GM18508 (cell line): ENCODE results near the gene SLC35C1.
"Not testable (repeated sequence)": the region's sequence is repeated elsewhere in the genome, so short reads cannot be mapped to it uniquely, and the experiment has no call there.

Experiments used
- ATAC-seq: cut with Tn5 transposase; IDR thresholded peaks from one replicate; pipeline ENCODE4 v1.9.1; 2021; ENCODE audit warnings: moderate number of reproducible peaks; ENCODE audit not compliant: insufficient read depth, unreplicated experiment

Gene SLC35C1

GRCh38 chr11:45786272-45786671 lies 18.7 kb upstream of the SLC35C1 start:
- ATAC-seq, result no peak

GRCh38 chr11:45788887-45789286 lies 16.1 kb upstream of the SLC35C1 start:
- no peak for ATAC-seq

GRCh38 chr11:45791524-45791923 lies 13.4 kb upstream of the SLC35C1 start:
- no peak for ATAC-seq

DNA sequence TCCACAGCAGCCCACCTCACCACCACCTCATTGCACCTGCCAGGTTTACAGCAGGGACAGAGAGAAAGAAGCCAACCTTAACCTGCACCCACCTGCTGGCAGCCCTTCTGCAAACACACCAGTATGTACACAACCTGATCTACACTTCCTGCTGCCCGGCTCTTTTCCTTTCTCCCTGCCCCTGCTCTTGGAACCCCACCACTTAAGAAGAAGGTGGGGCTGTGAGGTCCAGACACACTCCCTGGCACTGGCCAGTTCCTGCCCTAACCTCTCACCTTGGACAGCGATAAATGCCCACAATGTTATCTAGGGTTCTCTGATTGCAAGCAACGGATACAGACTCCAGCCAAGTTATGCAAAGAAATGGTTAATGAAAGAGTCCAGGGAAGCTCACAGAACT lies 10.8 kb upstream of the SLC35C1 start:
- ATAC-seq, result no peak

GRCh38 chr11:45795379-45795778 lies 9.6 kb upstream of the SLC35C1 start:
- no peak for ATAC-seq

- no peak for ATAC-seq
Measured at GRCh38 chr11:45796461-45796861, 8.5 kb upstream of the SLC35C1 start.

- no peak for ATAC-seq
Measured at GRCh38 chr11:45798793-45799441, 6.0 kb upstream of the SLC35C1 start.

- no peak for ATAC-seq
Measured at GRCh38 chr11:45799562-45799961, 5.4 kb upstream of the SLC35C1 start.

DNA sequence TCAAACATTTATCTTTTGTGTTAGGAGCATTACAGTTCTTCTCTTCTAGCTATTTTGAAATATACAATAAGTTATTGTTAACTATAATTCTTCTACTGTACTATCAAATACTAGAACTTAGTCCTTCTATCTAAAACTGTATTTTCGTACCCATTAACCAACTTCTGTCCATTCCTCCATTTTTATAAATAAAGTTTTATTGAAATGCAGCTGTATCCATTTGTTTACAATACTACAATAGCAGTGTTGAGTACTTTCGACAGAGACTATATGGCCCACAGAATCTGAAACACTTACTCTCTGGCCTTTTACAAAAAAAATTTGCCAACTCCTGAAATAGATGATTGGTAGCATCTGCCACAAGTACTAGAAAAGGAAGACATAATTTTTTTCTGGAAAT lies 4.7 kb upstream of the SLC35C1 start:
- no peak for ATAC-seq

DNA sequence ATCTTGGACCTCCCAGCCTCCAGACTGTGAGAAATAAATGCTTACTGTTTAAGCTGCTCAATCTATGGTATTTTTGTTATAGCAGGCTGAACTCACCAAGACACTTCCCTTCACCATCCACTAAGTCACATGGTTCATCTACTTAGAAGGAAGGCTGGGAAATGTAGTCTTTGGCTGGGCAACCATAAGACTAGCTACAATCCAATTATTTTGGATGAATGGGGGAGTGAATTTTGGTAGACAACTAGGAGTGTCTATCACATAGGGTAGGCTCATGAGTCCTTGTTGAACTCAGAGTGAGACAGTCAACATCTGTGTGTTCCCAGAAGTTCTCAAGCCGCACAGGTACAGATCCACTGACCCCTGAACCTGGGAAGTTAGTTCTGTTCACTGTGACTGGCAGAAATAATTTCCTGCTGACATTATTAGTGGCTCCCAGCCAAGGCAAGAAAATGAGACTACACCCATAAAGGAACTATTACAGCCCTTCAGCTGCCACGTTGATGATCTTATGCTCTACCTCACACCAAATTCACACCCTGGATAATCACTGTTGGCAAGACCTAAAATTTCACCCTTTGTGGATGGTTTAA lies 3.1 kb upstream of the SLC35C1 start:
- ATAC-seq, result no peak

DNA sequence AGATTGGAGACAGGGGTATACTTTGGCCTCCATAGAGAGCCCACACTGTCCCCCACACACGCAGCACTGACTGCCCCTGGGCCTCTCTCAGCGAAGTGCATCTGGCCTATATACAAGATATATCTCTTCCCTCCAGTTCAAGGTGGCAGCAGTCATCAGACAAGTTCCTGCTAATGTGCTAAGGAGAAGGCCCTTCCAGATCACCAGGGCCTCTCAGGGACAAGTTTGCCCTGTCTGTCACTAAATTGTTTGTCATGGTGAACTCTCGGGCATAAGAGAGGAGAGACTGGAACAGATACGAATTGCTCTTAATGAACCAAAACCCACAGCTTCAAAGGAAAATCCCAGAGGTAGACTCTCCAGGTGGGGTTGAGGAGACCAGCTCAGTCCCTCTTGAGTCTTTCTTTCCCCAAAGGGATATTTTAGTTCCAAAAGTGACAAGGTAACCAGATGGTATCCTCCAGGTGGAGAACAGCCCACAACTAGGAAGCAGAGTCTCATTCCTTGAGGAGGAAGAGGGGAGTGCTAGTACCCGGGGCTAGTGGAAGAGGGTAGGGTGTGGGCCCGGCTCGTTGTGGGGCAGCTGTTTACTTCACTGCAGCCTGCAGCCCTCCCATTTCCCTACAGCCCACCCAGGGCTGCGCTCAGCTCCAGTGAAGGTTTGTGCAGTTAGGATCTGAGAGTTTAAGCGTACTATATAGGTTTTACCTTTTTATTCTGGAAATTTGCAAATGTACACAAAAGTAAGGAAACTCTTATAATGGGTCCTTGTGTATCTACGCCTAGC lies 2.2 kb upstream of the SLC35C1 start:
- no peak for ATAC-seq

DNA sequence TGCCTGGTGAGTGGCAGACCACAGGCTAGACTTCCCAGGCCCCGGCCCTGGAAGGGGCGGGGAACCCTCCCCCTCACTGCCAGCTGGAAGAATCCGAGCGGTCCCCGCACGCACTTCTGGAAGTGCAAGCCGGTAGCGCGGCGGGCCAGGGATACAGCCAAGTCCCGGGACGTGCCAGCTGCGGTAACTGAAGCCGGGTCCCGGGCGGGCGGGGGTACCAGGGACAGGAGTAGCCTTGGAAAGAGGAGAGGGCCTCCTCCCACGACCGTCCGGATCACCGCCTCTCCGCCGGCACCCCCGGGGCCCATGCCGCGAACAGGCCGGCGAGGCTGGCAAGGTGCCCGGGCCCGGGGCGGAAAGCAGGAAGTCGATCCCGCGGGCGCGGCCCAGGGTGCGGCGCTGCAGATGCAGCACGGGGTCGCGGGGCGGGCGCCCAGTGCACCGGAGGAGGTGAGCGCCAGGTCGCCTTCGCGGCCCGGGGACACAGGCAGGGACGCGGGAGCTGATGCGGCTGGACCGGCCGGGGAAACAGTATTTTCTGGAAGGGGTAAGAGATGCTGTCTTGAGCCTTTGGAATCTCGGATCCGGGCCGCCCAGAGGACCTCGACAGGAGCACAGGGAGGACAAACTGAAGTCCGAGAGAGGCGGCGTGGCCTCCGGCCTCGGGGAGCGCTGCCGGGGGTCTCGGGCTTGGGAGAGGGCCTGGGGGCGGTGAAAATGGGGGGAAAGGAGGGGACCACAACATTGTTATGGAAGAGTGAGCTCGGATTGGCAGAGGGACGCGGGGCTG lies 783 bp upstream of the SLC35C1 start:
- ATAC-seq, result no peak

GRCh38 chr11:45805305-45806071 lies 539 bp downstream of the SLC35C1 start:
- ATAC-seq, result no peak

- no peak for ATAC-seq
Measured at GRCh38 chr11:45806072-45806933, 1.4 kb downstream of the SLC35C1 start.

- no peak for ATAC-seq
Measured at GRCh38 chr11:45806937-45807791, 2.2 kb downstream of the SLC35C1 start.

DNA sequence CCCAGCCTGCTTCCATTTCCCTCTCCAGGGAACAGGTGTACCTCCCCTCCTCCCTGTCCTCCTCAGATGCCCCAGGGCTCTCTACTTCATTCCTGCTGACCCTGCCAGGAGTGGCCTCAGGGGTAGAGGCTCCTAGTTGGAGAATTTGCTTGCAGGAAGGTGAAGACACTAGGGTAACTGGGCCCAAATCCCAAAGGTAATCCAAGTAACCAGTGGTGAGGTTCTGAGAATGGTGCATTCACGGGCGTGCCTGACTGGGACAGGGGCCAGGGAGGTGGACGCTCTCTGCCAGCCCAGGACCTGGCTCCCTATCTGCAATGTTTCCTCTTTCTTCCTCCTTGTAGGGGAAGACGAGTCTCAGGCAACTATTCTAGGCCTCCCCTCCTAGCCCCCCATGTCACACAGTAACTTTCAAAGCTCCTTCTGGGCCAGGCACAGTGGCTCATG lies 2.9 kb downstream of the SLC35C1 start:
- no peak for ATAC-seq

DNA sequence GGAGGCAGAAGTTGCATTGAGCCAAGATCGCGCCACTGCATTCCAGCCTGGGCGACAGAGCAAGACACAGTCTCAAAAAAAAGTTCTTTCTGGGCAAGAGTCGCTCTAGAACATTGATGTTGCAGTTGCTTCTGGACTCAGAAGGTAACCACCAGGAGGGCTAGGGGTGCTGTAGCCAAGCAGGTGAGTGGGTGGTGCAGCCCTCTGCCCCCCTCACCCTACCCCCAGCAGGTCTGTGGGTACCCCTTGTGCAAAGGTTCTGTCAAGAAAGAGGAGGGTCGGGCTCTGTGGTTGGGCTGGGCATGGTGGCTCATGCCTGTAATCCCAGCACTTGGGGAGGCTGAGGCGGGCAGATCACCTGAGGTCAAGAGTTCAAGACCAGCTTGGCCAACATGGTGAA lies 3.5 kb downstream of the SLC35C1 start:
- ATAC-seq, result not testable (repeated sequence)
